Naive thymus-derived CD8-positive, alpha-beta T cell (primary cell): Measurements from ENCODE around the gene SLC19A1. TPM values are rescaled to one million over a fixed set of nuclear protein-coding genes. Genes with fewer than 3 reads are reported as not detected.

Experiments used
- ATAC-seq, 2 donors: fragments of 150-1000 bp; cut with Tn5 transposase in 1 of 2; sonication (Bioruptor Pico), chemical (Tn5 transposase) in 1 of 2; 1 replicate in 1 of 2; 2 replicates in 1 of 2; pipeline ENCODE4 v1.10.0; 2021; ENCODE audit warnings: mild to moderate bottlenecking in 2 of 2, moderate library complexity in 2 of 2
- POLR2A ChIA-PET: fragments of 350-600 bp; sonication (Branson Sonifier 250); formaldehyde crosslinking; loops from one replicate; lab custom pipeline; 2021; ENCODE audit warnings: antibody characterized with exemption; lab: Charles Lee
- DNase-seq, 10 donors: peaks; one replicate each; pipeline versions ENCODE4 v3.0.0 to v3.0.0-alpha.2; 2020 to 2022
- H3K27ac Mint-ChIP-seq, 10 donors: one replicate each; pipeline ENCODE4 v1.8.0; 2020 to 2022; ENCODE audit warnings: mild to moderate bottlenecking in 10 of 10, mixed read lengths in 10 of 10, moderate library complexity in 4 of 10, inconsistent platforms in 1 of 10
- H3K27me3 Mint-ChIP-seq, 5 donors: one replicate each; pipeline ENCODE4 v1.8.0; 2021 to 2022; ENCODE audit warnings: mixed read lengths in 5 of 5
- H3K36me3 Mint-ChIP-seq, 3 donors: one replicate each; pipeline ENCODE4 v1.8.0; 2020 to 2022; ENCODE audit warnings: mixed read lengths in 3 of 3, mild to moderate bottlenecking in 2 of 3, inconsistent platforms in 1 of 3
- H3K4me1 Mint-ChIP-seq, 4 donors: one replicate each; pipeline ENCODE4 v1.8.0; 2021 to 2022; ENCODE audit warnings: mixed read lengths in 4 of 4
- H3K4me3 Mint-ChIP-seq, 10 donors: one replicate each; pipeline ENCODE4 v1.8.0; 2020 to 2022; ENCODE audit warnings: mild to moderate bottlenecking in 10 of 10, mixed read lengths in 10 of 10, moderate library complexity in 6 of 10, inconsistent platforms in 1 of 10
- H3K9me3 Mint-ChIP-seq, 9 donors: one replicate each; pipeline ENCODE4 v1.8.0; 2020 to 2022; ENCODE audit warnings: mixed read lengths in 9 of 9, mild to moderate bottlenecking in 3 of 9, inconsistent platforms in 1 of 9, moderate library complexity in 1 of 9
- polyA plus RNA-seq, 3 donors: library from polyadenylated mRNA; unstranded; fragments of 300-500 nt; fragmentation: Illumina TruSeq; gene quantifications; one replicate each; pipeline ENCODE4 v1.2.3, GENCODE V29; 2021
- total RNA-seq, 8 experiments: library from RNA in 2 of 8; stranded (reverse) in 2 of 8; gene quantifications; one replicate each; pipeline ENCODE4 v1.2.3 and lab custom pipeline; 2021 to 2026

SLC19A1 gene
- total and polyA plus RNA-seq, 5 experiments from 2014 or later: 4.6 to 14.4 (median 10.2) TPM

DNA sequence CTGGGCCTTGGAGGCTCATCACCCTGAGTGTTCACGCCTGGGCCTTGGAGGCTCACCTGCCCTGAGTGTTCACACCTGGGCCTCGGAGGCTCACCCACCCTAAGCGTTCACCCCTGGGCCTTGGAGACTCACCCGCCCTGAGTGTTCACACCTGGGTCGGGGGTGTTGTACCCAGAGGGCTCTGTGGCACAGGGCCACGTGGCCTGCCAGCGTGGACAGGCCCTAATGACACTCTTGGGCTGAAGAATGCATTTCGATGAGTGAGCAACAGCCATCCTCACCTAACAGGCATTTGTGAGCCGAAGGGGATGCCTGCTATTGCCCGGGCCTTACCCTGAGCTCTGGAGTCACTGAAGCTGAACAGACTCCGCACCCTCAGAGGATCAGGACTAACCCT lies 17.5 kb downstream of the SLC19A1 start:
- Mint-ChIP-seq H3K36me3 (peaks cover 21 to 44% (median 38%) of the 10 kb centered on the region in 3 donors), H3K27me3 (no peaks in the 10 kb centered on the region), H3K9me3 (peaks cover 3 to 22% (median 12%) of the 10 kb centered on the region in 9 donors), H3K4me1 (peaks cover 0 to 4% (median 0%) of the 10 kb centered on the region in 4 donors), H3K4me3 (no peak overlapping the region), H3K27ac (peak overlapping the region in 1 of 10 donors; percentile 20)
- POLR2A ChIA-PET: no interaction called here
- no peak for ATAC-seq
- peak in 1 of 10 donors; percentile 56 for DNase-seq

- ATAC-seq: no peak
- DNase-seq: peak in 2 of 10 donors; percentile 0 to 22
- Mint-ChIP-seq H3K9me3 (peaks cover 5 to 34% (median 23%) of the 10 kb centered on the region in 9 donors), H3K4me3 (no peak overlapping the region), H3K36me3 (peaks cover 33 to 56% (median 50%) of the 10 kb centered on the region in 3 donors), H3K27ac (no peak overlapping the region), H3K4me1 (peaks cover 0 to 4% (median under 1%) of the 10 kb centered on the region in 4 donors), H3K27me3 (no peaks in the 10 kb centered on the region)
- POLR2A ChIA-PET: no interaction called here
These were observed 18.7 kb downstream of the SLC19A1 start for GRCh38 chr21:45523411-45524101.

DNA sequence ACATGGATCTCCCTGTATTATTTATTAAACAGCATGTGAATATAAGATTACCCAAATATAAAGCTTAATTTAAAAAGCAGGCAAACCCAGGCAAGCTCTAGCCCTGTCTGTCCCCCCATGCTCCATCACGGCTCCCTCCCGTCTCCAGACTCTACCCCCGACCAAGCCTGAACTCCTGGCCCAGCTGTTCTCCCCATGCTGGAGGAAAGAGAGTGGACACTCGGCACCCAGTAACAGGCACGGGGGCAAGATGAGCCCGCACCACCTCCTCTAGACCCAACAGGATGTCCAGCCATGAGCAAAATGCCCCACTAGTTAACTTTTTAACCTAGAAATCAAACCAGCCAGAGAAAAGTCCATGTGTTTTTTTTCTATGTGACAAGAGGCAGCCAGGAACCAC lies 19.3 kb downstream of the SLC19A1 start:
- POLR2A ChIA-PET: no interaction called here
- no peak overlapping the region for H3K27ac Mint-ChIP-seq
- H3K27me3 Mint-ChIP-seq: no peaks in the 10 kb centered on the region
- peaks cover 38 to 62% (median 55%) of the 10 kb centered on the region in 3 donors for H3K36me3 Mint-ChIP-seq
- DNase-seq: no peak
- ATAC-seq: no peak
- H3K9me3 Mint-ChIP-seq: peaks cover 7 to 39% (median 28%) of the 10 kb centered on the region in 9 donors
- peaks cover 0 to 5% (median 2%) of the 10 kb centered on the region in 4 donors for H3K4me1 Mint-ChIP-seq
- no peak overlapping the region for H3K4me3 Mint-ChIP-seq

GRCh38 chr21:45522381-45522780 lies 19.9 kb downstream of the SLC19A1 start:
- POLR2A ChIA-PET: no interaction called here
- no peak for ATAC-seq
- DNase-seq: no peak
- no peaks in the 10 kb centered on the region for H3K27me3 Mint-ChIP-seq
- H3K27ac Mint-ChIP-seq: peak overlapping the region in 1 of 10 donors; percentile 60
- peaks cover 7 to 43% (median 31%) of the 10 kb centered on the region in 9 donors for H3K9me3 Mint-ChIP-seq
- peaks cover 0 to 8% (median 1%) of the 10 kb centered on the region in 4 donors for H3K4me1 Mint-ChIP-seq
- H3K36me3 Mint-ChIP-seq: peaks cover 41 to 63% (median 60%) of the 10 kb centered on the region in 3 donors
- no peak overlapping the region for H3K4me3 Mint-ChIP-seq

GRCh38 chr21:45521241-45521640 lies 21.0 kb downstream of the SLC19A1 start:
- H3K27me3 Mint-ChIP-seq: no peaks in the 10 kb centered on the region
- H3K4me3 Mint-ChIP-seq: no peak overlapping the region
- H3K27ac Mint-ChIP-seq: peak overlapping the region in 1 of 10 donors; percentile 3
- POLR2A ChIA-PET: no interaction called here
- ATAC-seq (no peak), DNase-seq (no peak)
- peaks cover 41 to 60% (median 59%) of the 10 kb centered on the region in 3 donors for H3K36me3 Mint-ChIP-seq
- peaks cover 7 to 43% (median 31%) of the 10 kb centered on the region in 9 donors for H3K9me3 Mint-ChIP-seq
- peaks cover 0 to 8% (median 0%) of the 10 kb centered on the region in 4 donors for H3K4me1 Mint-ChIP-seq

DNA sequence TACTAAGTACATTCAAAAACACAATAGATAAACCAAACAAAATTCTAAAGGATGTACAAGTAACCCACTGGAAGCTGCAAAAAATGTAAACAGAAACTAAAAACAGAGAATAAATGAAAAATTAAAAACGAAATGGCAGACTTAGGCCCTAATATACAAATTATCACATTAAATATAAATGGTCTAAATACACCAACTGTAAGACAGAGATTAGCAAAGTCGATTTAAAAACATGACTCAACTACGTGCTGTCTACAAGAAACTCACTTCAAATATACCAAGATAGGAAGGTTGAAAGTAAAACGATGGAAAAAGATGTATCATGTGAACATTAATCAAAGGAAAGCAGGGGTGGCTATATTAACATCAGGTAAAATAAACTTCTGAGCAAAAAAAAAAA lies 23.1 kb downstream of the SLC19A1 start:
- Mint-ChIP-seq H3K4me1 (peaks cover 0 to 8% (median 0%) of the 10 kb centered on the region in 4 donors), H3K4me3 (no peak overlapping the region), H3K27me3 (no peaks in the 10 kb centered on the region), H3K36me3 (peaks cover 41 to 60% (median 57%) of the 10 kb centered on the region in 3 donors), H3K9me3 (peaks cover 7 to 43% (median 31%) of the 10 kb centered on the region in 9 donors), H3K27ac (no peak overlapping the region)
- POLR2A ChIA-PET: no interaction called here
- DNase-seq: no peak
- no peak for ATAC-seq

- peaks cover 41 to 60% (median 57%) of the 10 kb centered on the region in 3 donors for H3K36me3 Mint-ChIP-seq
- H3K4me3 Mint-ChIP-seq: no peak overlapping the region
- H3K9me3 Mint-ChIP-seq: peaks cover 7 to 43% (median 31%) of the 10 kb centered on the region in 9 donors
- peaks cover 0 to 8% (median 3%) of the 10 kb centered on the region in 4 donors for H3K4me1 Mint-ChIP-seq
- POLR2A ChIA-PET: no interaction called here
- H3K27ac Mint-ChIP-seq: peak overlapping the region in 1 of 10 donors; percentile 13
- ATAC-seq: no peak
- H3K27me3 Mint-ChIP-seq: no peaks in the 10 kb centered on the region
- no peak for DNase-seq
These were observed 23.5 kb downstream of the SLC19A1 start for GRCh38 chr21:45518742-45519141.

DNA sequence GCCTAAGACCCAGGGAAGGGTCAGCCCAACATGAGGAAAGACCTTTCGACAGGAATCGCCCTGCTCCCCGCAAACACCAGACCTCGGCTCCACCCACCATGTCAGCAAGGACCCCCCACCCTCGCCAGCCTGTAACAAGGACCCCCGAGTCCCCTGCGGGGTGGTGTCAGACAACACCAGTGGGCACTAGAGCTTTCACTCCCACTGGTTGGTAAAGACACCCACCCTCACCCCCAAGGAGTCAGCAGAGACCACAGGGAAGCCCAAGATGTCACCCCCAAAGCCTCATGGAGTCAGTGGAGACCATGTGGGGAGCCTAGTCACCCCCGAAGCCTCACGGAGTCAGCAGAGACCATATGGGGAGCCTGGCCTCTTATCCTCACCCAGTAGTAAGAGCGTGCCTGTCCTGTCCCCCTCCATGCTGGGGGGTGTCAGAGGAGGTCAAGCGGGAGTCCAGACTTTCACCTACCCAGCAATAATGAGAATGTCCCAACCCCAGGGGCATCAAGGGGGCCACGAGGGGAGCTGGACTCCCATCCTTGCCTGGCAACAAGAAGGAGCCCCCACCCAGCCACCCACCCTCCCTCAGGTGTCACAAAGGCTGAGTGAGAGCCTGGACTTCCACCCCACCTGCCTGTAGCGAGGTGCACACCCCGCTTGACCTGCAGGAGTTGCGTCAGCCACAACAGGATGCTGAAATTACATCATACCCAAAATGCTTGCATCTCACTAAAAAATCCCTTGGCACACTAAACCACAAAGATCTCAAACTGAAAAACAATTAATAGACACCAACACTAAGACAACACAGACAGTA lies 24.8 kb downstream of the SLC19A1 start:
- ATAC-seq (no peak), DNase-seq (peak in 1 of 10 donors; percentile 47)
- peaks cover 40 to 52% (median 48%) of the 10 kb centered on the region in 3 donors for H3K36me3 Mint-ChIP-seq
- H3K27ac Mint-ChIP-seq: peak overlapping the region in 1 of 10 donors; percentile 69
- peaks cover 0 to 8% (median 5%) of the 10 kb centered on the region in 4 donors for H3K4me1 Mint-ChIP-seq
- no peak overlapping the region for H3K4me3 Mint-ChIP-seq
- peaks cover 7 to 43% (median 31%) of the 10 kb centered on the region in 9 donors for H3K9me3 Mint-ChIP-seq
- POLR2A ChIA-PET: no interaction called here
- H3K27me3 Mint-ChIP-seq: no peaks in the 10 kb centered on the region

- Mint-ChIP-seq H3K36me3 (peaks cover 32 to 44% (median 41%) of the 10 kb centered on the region in 3 donors), H3K27ac (no peak overlapping the region)
- POLR2A ChIA-PET: no interaction called here
These were observed 25.5 kb downstream of the SLC19A1 start for GRCh38 chr21:45516671-45517151.

GRCh38 chr21:45516071-45516670 lies 26.1 kb downstream of the SLC19A1 start:
- Mint-ChIP-seq H3K4me3 (no peak overlapping the region), H3K36me3 (peaks cover 27 to 39% (median 35%) of the 10 kb centered on the region in 3 donors), H3K4me1 (peaks cover 0 to 8% (median 5%) of the 10 kb centered on the region in 4 donors), H3K9me3 (peaks cover 7 to 36% (median 27%) of the 10 kb centered on the region in 9 donors), H3K27me3 (no peaks in the 10 kb centered on the region), H3K27ac (no peak overlapping the region)
- peak in 1 of 10 donors; percentile 46 for DNase-seq
- POLR2A ChIA-PET: no interaction called here
- no peak for ATAC-seq

More at GRCh38 chr21:45516671-45517151, 25.5 kb downstream of the SLC19A1 start:
- no peak overlapping the region for H3K4me3 Mint-ChIP-seq
- ATAC-seq (no peak), DNase-seq (peak in 1 of 10 donors; percentile 36)
- peaks cover 7 to 41% (median 30%) of the 10 kb centered on the region in 9 donors for H3K9me3 Mint-ChIP-seq
- H3K4me1 Mint-ChIP-seq: peaks cover 0 to 8% (median 5%) of the 10 kb centered on the region in 4 donors
- H3K27me3 Mint-ChIP-seq: no peaks in the 10 kb centered on the region

DNA sequence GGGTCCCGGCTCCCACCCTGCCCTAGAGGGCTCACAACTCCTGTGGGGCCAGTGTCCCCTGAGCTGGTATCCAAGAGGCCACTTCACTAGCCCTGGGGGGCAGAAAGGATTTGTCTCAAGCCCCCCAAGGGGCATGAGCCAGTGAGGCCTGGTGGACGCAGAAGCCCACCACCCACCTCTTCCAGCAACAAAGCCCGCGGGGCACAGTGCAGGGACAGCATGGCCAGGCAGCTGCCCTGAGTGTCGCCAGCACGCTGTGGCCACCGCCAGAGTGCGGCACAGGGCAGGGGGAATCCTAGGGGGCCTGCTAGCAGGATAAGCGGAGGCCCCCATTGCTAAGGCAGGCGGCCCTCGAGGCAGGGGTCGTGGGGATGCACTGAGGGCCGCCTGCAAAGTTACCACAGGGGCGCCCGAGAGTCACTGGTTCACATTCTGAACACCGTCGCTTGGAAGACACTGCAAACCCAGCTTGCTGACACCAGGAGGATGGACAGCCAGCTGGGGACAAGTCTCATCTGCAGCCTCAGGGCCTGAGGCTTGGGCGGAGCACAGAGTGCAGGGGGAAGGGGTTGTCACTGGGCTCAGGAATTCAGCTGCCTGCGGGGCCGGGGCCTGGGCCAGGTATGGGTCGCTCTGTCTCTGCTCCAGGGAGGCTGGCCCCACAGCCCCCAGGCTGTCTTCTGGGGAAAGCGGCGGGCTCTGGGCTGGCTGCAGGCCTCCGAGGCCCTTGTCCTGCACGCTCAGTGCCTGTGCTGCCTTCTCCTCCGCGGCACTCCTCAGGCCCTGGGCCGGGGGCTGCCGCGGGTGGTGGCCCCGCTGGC lies 26.8 kb downstream of the SLC19A1 start:
- Mint-ChIP-seq H3K27ac (no peak overlapping the region), H3K27me3 (no peaks in the 10 kb centered on the region), H3K4me3 (no peak overlapping the region), H3K36me3 (peaks cover 27 to 32% (median 28%) of the 10 kb centered on the region in 3 donors), H3K4me1 (peaks cover 0 to 8% (median 5%) of the 10 kb centered on the region in 4 donors), H3K9me3 (peaks cover 7 to 29% (median 24%) of the 10 kb centered on the region in 9 donors)
- POLR2A ChIA-PET: no interaction called here
- ATAC-seq (no peak), DNase-seq (peak in 1 of 10 donors; percentile 57)
